Measurements from ENCODE around the gene PLEKHM1.

The PLEKHM1 gene

GRCh38 chr17:45408611-45409421, 81.7 kb downstream of the PLEKHM1 start:
- ATAC-seq (no peak), DNase-seq (ENCODE audit: low spot score in 2 of 2) (no peak)
- Mint-ChIP-seq H3K27ac (peak overlapping the region; percentile 99), H3K36me3 (peaks cover 27% of the 10 kb centered on the region), H3K9me3 (no peaks in the 10 kb centered on the region), H3K4me1 (peaks cover 56% of the 10 kb centered on the region), H3K4me3 (peak overlapping the region; percentile 93)

GRCh38 chr17:45406107-45406506, 84.4 kb downstream of the PLEKHM1 start:
- H3K36me3 Mint-ChIP-seq, result peaks cover 55% of the 10 kb centered on the region
- H3K4me3 Mint-ChIP-seq, result no peak overlapping the region
- H3K9me3 Mint-ChIP-seq, result no peaks in the 10 kb centered on the region
- peaks cover 42% of the 10 kb centered on the region for H3K4me1 Mint-ChIP-seq
- ATAC-seq (no peak), DNase-seq (ENCODE audit: low spot score in 2 of 2) (no peak)
- no peak overlapping the region for H3K27ac Mint-ChIP-seq

GRCh38 chr17:45405250-45406086, 85.1 kb downstream of the PLEKHM1 start:
- DNase-seq (ENCODE audit: low spot score in 2 of 2) (no peak), ATAC-seq (no peak)
- H3K36me3 Mint-ChIP-seq, result peaks cover 58% of the 10 kb centered on the region
- no peak overlapping the region for H3K4me3 Mint-ChIP-seq
- no peak overlapping the region for H3K27ac Mint-ChIP-seq
- no peaks in the 10 kb centered on the region for H3K9me3 Mint-ChIP-seq
- H3K4me1 Mint-ChIP-seq, result peaks cover 35% of the 10 kb centered on the region

GRCh38 chr17:45404870-45405249, 85.7 kb downstream of the PLEKHM1 start:
- peaks cover 60% of the 10 kb centered on the region for H3K36me3 Mint-ChIP-seq
- peaks cover 31% of the 10 kb centered on the region for H3K4me1 Mint-ChIP-seq
- ATAC-seq (no peak), DNase-seq (ENCODE audit: low spot score in 2 of 2) (no peak)
- H3K9me3 Mint-ChIP-seq, result no peaks in the 10 kb centered on the region
- H3K27ac Mint-ChIP-seq, result peak overlapping the region; percentile 73
- H3K4me3 Mint-ChIP-seq, result no peak overlapping the region

- Mint-ChIP-seq H3K4me1 (peaks cover 23% of the 10 kb centered on the region), H3K9me3 (no peaks in the 10 kb centered on the region), H3K4me3 (no peak overlapping the region), H3K36me3 (peaks cover 69% of the 10 kb centered on the region), H3K27ac (peak overlapping the region; percentile 73)
- ATAC-seq (no peak), DNase-seq (ENCODE audit: low spot score in 2 of 2) (no peak)
Observed at GRCh38 chr17:45403906-45404490, 86.5 kb downstream of the PLEKHM1 start.

GRCh38 chr17:45402916-45403315, 87.6 kb downstream of the PLEKHM1 start:
- DNase-seq (ENCODE audit: low spot score in 2 of 2) (no peak), ATAC-seq (no peak)
- no peak overlapping the region for H3K4me3 Mint-ChIP-seq
- H3K9me3 Mint-ChIP-seq, result no peaks in the 10 kb centered on the region
- peaks cover 12% of the 10 kb centered on the region for H3K4me1 Mint-ChIP-seq
- H3K36me3 Mint-ChIP-seq, result peaks cover 80% of the 10 kb centered on the region
- H3K27ac Mint-ChIP-seq, result peak overlapping the region; percentile 46

GRCh38 chr17:45398800-45399199, 91.7 kb downstream of the PLEKHM1 start:
- H3K36me3 Mint-ChIP-seq, result peaks cover 82% of the 10 kb centered on the region
- no peaks in the 10 kb centered on the region for H3K9me3 Mint-ChIP-seq
- H3K4me1 Mint-ChIP-seq, result peaks cover 8% of the 10 kb centered on the region
- no peak overlapping the region for H3K4me3 Mint-ChIP-seq
- no peak for ATAC-seq
- peak overlapping the region; percentile 12 for H3K27ac Mint-ChIP-seq
- no peak for DNase-seq (ENCODE audit: low spot score in 2 of 2)

- peaks cover 76% of the 10 kb centered on the region for H3K36me3 Mint-ChIP-seq
- no peak overlapping the region for H3K4me3 Mint-ChIP-seq
- H3K27ac Mint-ChIP-seq, result peak overlapping the region; percentile 63
- peaks cover 8% of the 10 kb centered on the region for H3K4me1 Mint-ChIP-seq
- no peak for ATAC-seq
- no peak for DNase-seq (ENCODE audit: low spot score in 2 of 2)
- H3K9me3 Mint-ChIP-seq, result no peaks in the 10 kb centered on the region
Observed at GRCh38 chr17:45397796-45398195, 92.7 kb downstream of the PLEKHM1 start.

GRCh38 chr17:45396496-45397205, 93.9 kb downstream of the PLEKHM1 start:
- peak overlapping the region; percentile 63 for H3K27ac Mint-ChIP-seq
- no peak overlapping the region for H3K4me3 Mint-ChIP-seq
- peak; percentile 33 for ATAC-seq
- no peak for DNase-seq (ENCODE audit: low spot score in 2 of 2)
- H3K4me1 Mint-ChIP-seq, result peaks cover 8% of the 10 kb centered on the region
- peaks cover 67% of the 10 kb centered on the region for H3K36me3 Mint-ChIP-seq
- no peaks in the 10 kb centered on the region for H3K9me3 Mint-ChIP-seq

- no peak for DNase-seq (ENCODE audit: low spot score in 2 of 2)
- Mint-ChIP-seq H3K27ac (no peak overlapping the region), H3K9me3 (no peaks in the 10 kb centered on the region), H3K4me1 (peaks cover 14% of the 10 kb centered on the region), H3K36me3 (peaks cover 62% of the 10 kb centered on the region), H3K4me3 (no peak overlapping the region)
- ATAC-seq, result no peak
Observed at GRCh38 chr17:45395569-45396415, 94.7 kb downstream of the PLEKHM1 start.

GRCh38 chr17:45394913-45395568, 95.5 kb downstream of the PLEKHM1 start:
- Mint-ChIP-seq H3K9me3 (no peaks in the 10 kb centered on the region), H3K36me3 (peaks cover 54% of the 10 kb centered on the region), H3K4me1 (peaks cover 14% of the 10 kb centered on the region), H3K27ac (no peak overlapping the region), H3K4me3 (no peak overlapping the region)
- DNase-seq (ENCODE audit: low spot score in 2 of 2), result no peak
- no peak for ATAC-seq

GRCh38 chr17:45394564-45394912, 96.0 kb downstream of the PLEKHM1 start:
- Mint-ChIP-seq H3K27ac (no peak overlapping the region), H3K9me3 (no peaks in the 10 kb centered on the region), H3K4me1 (peaks cover 14% of the 10 kb centered on the region), H3K4me3 (no peak overlapping the region), H3K36me3 (peaks cover 49% of the 10 kb centered on the region)
- DNase-seq (ENCODE audit: low spot score in 2 of 2) (no peak), ATAC-seq (no peak)

GRCh38 chr17:45394091-45394490, 96.4 kb downstream of the PLEKHM1 start:
- Mint-ChIP-seq H3K4me3 (no peak overlapping the region), H3K9me3 (no peaks in the 10 kb centered on the region), H3K36me3 (peaks cover 45% of the 10 kb centered on the region), H3K4me1 (peaks cover 14% of the 10 kb centered on the region), H3K27ac (peak overlapping the region; percentile 59)
- no peak for ATAC-seq
- no peak for DNase-seq (ENCODE audit: low spot score in 2 of 2)

- H3K4me1 Mint-ChIP-seq, result peaks cover 20% of the 10 kb centered on the region
Observed at GRCh38 chr17:45393411-45393810, 97.1 kb downstream of the PLEKHM1 start.

More at GRCh38 chr17:45393411-45393810, 97.1 kb downstream of the PLEKHM1 start:
- no peak for DNase-seq (ENCODE audit: low spot score in 2 of 2)
- H3K36me3 Mint-ChIP-seq, result peaks cover 41% of the 10 kb centered on the region
- H3K4me3 Mint-ChIP-seq, result no peak overlapping the region
- peak overlapping the region; percentile 59 for H3K27ac Mint-ChIP-seq
- no peaks in the 10 kb centered on the region for H3K9me3 Mint-ChIP-seq
- no peak for ATAC-seq

Data from stimulated activated effector memory CD8-positive, alpha-beta T cell treated with anti-CD3 and anti-CD28 coated beads, Interleukin-12 subunit alpha, Interleukin-12 subunit beta, amount 100 ng/mL, for 72 hours (primary cell).